Liver (tissue), 9 donors: ENCODE data around the gene ZNF326. TPM values are rescaled to one million over a fixed set of nuclear protein-coding genes. Genes with fewer than 3 reads are reported as not detected.

ENCODE experiments used
- DNase-seq: peaks from one replicate; pipeline ENCODE4 v3.0.0-alpha.2; 2017; ENCODE audit warnings: low spot score
- H3K27ac ChIP-seq, 2 donors: one replicate each; pipeline ENCODE4 v1.7.0; 2013; ENCODE audit warnings: inconsistent platforms in 2 of 2, low read length in 2 of 2, control low read depth in 1 of 2, low read depth in 1 of 2, mild to moderate bottlenecking in 1 of 2
- H3K27me3 ChIP-seq, 4 donors: one replicate each; pipeline versions ENCODE4 v1.6.1 to v1.7.0; 2013; ENCODE audit warnings: low read length in 3 of 4, inconsistent platforms in 1 of 4, mild to moderate bottlenecking in 1 of 4, moderate library complexity in 1 of 4; ENCODE audit not compliant: control insufficient read depth in 4 of 4, insufficient read depth in 4 of 4
- H3K36me3 ChIP-seq, 4 donors: one replicate each; pipeline versions ENCODE4 v1.6.1 to v1.7.0; 2013; ENCODE audit warnings: low read length in 3 of 4, mild to moderate bottlenecking in 3 of 4, low read depth in 1 of 4, moderate library complexity in 1 of 4; ENCODE audit not compliant: control insufficient read depth in 4 of 4, insufficient read depth in 3 of 4
- H3K4me1 ChIP-seq, 4 donors: one replicate each; pipeline versions ENCODE4 v1.6.1 to v1.7.0; 2013; ENCODE audit warnings: low read length in 3 of 4, mild to moderate bottlenecking in 3 of 4, moderate library complexity in 1 of 4; ENCODE audit not compliant: control insufficient read depth in 4 of 4, insufficient read depth in 4 of 4
- H3K4me3 ChIP-seq, 3 donors: one replicate each; pipeline versions ENCODE4 v1.6.1 to v1.7.0; 2013; ENCODE audit warnings: low read length in 3 of 3, control low read depth in 1 of 3, low read depth in 1 of 3, mild to moderate bottlenecking in 1 of 3
- H3K9ac ChIP-seq, 2 donors: one replicate each; pipeline ENCODE4 v1.7.0; 2013; ENCODE audit warnings: low read length in 2 of 2, mild to moderate bottlenecking in 2 of 2, moderate library complexity in 2 of 2, control low read depth in 1 of 2, low read depth in 1 of 2
- H3K9me3 ChIP-seq, 4 donors: one replicate each; pipeline versions ENCODE4 v1.6.1 to v1.7.0; 2013; ENCODE audit warnings: low read length in 3 of 4; ENCODE audit not compliant: control insufficient read depth in 4 of 4
- ATF3 ChIP-seq: IDR thresholded peaks from 2 replicates; pipeline ENCODE4 v1.6.1; 2016; ENCODE audit warnings: antibody characterized with exemption
- EGR1 ChIP-seq, 2 donors: IDR thresholded peaks; 2 replicates each; pipeline ENCODE4 v1.6.1; 2016 to 2018; ENCODE audit warnings: antibody characterized with exemption in 2 of 2, low read depth in 2 of 2
- FOXA1 ChIP-seq: IDR thresholded peaks from 2 replicates; pipeline ENCODE4 v1.6.1; 2016; ENCODE audit warnings: antibody characterized with exemption
- FOXA2 ChIP-seq: IDR thresholded peaks from 2 replicates; pipeline ENCODE4 v1.6.1; 2016; ENCODE audit warnings: antibody characterized with exemption
- GABPA ChIP-seq, 2 donors: IDR thresholded peaks in 1 of 2; conservative IDR thresholded peaks in 1 of 2; 2 replicates each; pipeline ENCODE4 v1.6.1; 2016; ENCODE audit warnings: antibody characterized with exemption in 2 of 2, mild to moderate bottlenecking in 1 of 2, moderate library complexity in 1 of 2
- HNF4A ChIP-seq, 2 donors: conservative IDR thresholded peaks; 2 replicates each; pipeline ENCODE4 v1.6.1; 2016; ENCODE audit warnings: antibody characterized with exemption in 2 of 2, mild to moderate bottlenecking in 2 of 2
- HNF4G ChIP-seq: IDR thresholded peaks from 2 replicates; pipeline ENCODE4 v1.6.1; 2016; ENCODE audit warnings: antibody characterized with exemption
- MAX ChIP-seq: IDR thresholded peaks from 2 replicates; pipeline ENCODE4 v1.6.1; 2016; ENCODE audit warnings: antibody characterized with exemption
- RAD21 ChIP-seq, 2 donors: IDR thresholded peaks; 2 replicates each; pipeline ENCODE4 v1.6.1; 2016; ENCODE audit warnings: antibody characterized with exemption in 2 of 2, mild to moderate bottlenecking in 2 of 2
- REST ChIP-seq: IDR thresholded peaks from 2 replicates; pipeline ENCODE4 v1.6.1; 2016; ENCODE audit warnings: antibody characterized with exemption, mild to moderate bottlenecking
- RXRA ChIP-seq, 2 donors: IDR thresholded peaks; 2 replicates each; pipeline ENCODE4 v1.6.1; 2017 to 2018; ENCODE audit warnings: antibody characterized with exemption in 2 of 2, mild to moderate bottlenecking in 1 of 2
- SP1 ChIP-seq: IDR thresholded peaks from 2 replicates; pipeline ENCODE4 v1.6.1; 2018; ENCODE audit warnings: antibody characterized with exemption, mild to moderate bottlenecking
- TAF1 ChIP-seq: conservative IDR thresholded peaks from 2 replicates; pipeline ENCODE4 v1.6.1; 2016; ENCODE audit warnings: antibody characterized with exemption, mild to moderate bottlenecking
- YY1 ChIP-seq: IDR thresholded peaks from 2 replicates; pipeline ENCODE4 v1.6.1; 2016; ENCODE audit warnings: antibody characterized with exemption, mild to moderate bottlenecking
- WGBS: extraction: QIAGEN DNeasy Blood & Tissue Kit; methylation state at CpG from one replicate; pipeline ENCODE4 v1.1.7; 2013; 5-methylcytosine and 5-hydroxymethylcytosine counted together
- polyA plus RNA-seq, 2 donors: library from polyadenylated mRNA; stranded (reverse) in 1 of 2; unstranded in 1 of 2; fragments of 200-250 nt in 1 of 2; fragments of >200 nt in 1 of 2; fragmentation: Nextera tagmentation in 1 of 2; extraction: Ambion mirVana in 1 of 2; gene quantifications; one replicate each; pipeline versions ENCODE4 v1.2.1 to v1.2.3, GENCODE V29; 2013 to 2015
- total RNA-seq, 2 donors: library from RNA; depleted of rRNA; stranded (reverse); fragments of >200 nt; gene quantifications; one replicate each; pipeline ENCODE4 v1.2.3, GENCODE V29; 2014
- TF ChIP-seq, protein P1 (sequence below): IDR thresholded peaks from 2 replicates; pipeline ENCODE4 v1.6.1; 2016; ENCODE audit warnings: antibody characterized with exemption
- TF ChIP-seq, protein P2 (sequence below): fragments of 150-350 bp; IDR thresholded peaks from 2 replicates; pipeline ENCODE4 v1.5.1; 2017; ENCODE audit warnings: improper control_type of control experiment, low read depth, low read length; ENCODE audit not compliant: missing input control
- donor health status: healthy.
- donor health status: healthy.
- donor health status: healthy.
- donor health status: healthy.
- donor health status: healthy.

The ZNF326 gene
- total and polyA plus RNA-seq, 4 donors = 6.5 to 14.6 (median 10.9) TPM

DNA sequence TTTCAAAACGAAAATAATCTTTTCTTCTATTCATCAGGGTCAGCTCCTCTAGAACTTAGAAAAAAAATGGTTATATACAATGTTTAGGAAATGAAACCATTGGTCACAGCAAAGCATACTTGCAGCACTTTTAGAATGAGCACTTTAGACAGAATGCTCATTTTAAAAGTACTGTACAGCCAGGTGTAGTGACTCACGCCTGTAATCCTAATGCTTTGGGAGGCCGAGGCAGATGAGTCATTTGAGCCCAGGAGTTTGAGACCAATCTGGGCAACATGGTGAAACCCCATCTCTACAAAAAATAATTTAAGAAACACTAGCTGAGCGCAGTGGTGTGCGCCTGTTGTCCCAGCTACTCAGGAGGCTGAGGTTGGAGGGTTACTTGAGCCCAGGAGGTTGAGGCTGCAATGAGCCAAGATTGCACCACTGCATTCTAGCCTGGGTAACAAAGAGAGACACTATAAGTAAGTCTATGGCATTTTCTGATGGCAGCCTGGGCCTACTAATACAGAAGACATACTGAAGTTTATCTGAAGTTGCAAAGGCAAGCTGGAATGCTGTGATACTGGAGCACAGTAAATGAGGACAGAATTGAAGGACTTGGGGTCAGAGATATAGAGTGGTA lies 48.9 kb upstream of the ZNF326 start:
- no peaks in the 10 kb centered on the region for H3K36me3 ChIP-seq
- WGBS = 92% methylated on average over 5 of the region's 5 CpGs
- no peak for TF ChIP-seq ATF3
- no peak for TF ChIP-seq HNF4A (conservative IDR thresholded peaks at IDR 0.05)
- TF ChIP-seq, protein P1, sequence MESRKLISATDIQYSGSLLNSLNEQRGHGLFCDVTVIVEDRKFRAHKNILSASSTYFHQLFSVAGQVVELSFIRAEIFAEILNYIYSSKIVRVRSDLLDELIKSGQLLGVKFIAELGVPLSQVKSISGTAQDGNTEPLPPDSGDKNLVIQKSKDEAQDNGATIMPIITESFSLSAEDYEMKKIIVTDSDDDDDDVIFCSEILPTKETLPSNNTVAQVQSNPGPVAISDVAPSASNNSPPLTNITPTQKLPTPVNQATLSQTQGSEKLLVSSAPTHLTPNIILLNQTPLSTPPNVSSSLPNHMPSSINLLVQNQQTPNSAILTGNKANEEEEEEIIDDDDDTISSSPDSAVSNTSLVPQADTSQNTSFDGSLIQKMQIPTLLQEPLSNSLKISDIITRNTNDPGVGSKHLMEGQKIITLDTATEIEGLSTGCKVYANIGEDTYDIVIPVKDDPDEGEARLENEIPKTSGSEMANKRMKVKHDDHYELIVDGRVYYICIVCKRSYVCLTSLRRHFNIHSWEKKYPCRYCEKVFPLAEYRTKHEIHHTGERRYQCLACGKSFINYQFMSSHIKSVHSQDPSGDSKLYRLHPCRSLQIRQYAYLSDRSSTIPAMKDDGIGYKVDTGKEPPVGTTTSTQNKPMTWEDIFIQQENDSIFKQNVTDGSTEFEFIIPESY = no peak
- no peak for TF ChIP-seq MAX
- TF ChIP-seq, protein P2, sequence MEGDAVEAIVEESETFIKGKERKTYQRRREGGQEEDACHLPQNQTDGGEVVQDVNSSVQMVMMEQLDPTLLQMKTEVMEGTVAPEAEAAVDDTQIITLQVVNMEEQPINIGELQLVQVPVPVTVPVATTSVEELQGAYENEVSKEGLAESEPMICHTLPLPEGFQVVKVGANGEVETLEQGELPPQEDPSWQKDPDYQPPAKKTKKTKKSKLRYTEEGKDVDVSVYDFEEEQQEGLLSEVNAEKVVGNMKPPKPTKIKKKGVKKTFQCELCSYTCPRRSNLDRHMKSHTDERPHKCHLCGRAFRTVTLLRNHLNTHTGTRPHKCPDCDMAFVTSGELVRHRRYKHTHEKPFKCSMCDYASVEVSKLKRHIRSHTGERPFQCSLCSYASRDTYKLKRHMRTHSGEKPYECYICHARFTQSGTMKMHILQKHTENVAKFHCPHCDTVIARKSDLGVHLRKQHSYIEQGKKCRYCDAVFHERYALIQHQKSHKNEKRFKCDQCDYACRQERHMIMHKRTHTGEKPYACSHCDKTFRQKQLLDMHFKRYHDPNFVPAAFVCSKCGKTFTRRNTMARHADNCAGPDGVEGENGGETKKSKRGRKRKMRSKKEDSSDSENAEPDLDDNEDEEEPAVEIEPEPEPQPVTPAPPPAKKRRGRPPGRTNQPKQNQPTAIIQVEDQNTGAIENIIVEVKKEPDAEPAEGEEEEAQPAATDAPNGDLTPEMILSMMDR = no peak
- no peak for TF ChIP-seq EGR1 (IDR thresholded peaks at IDR 0.05; ENCODE audit: low read depth in 2 of 2)
- TF ChIP-seq GABPA (IDR thresholded peaks at IDR 0.05 in 1 of 2, conservative IDR thresholded peaks at IDR 0.05 in 1 of 2) = no peak
- no peak for TF ChIP-seq REST
- TF ChIP-seq YY1 = no peak
- no peak for TF ChIP-seq HNF4G
- TF ChIP-seq SP1 = no peak
- no peak for TF ChIP-seq FOXA1
- TF ChIP-seq RXRA (IDR thresholded peaks at IDR 0.05) = no peak
- no peak for TF ChIP-seq RAD21 (IDR thresholded peaks at IDR 0.05)
- H3K4me1 ChIP-seq = peaks cover 10 to 21% (median 19%) of the 10 kb centered on the region in 4 donors
- no peak overlapping the region for H3K27ac ChIP-seq
- no peak overlapping the region for H3K9ac ChIP-seq
- no peak overlapping the region for H3K4me3 ChIP-seq
- no peaks in the 10 kb centered on the region for H3K9me3 ChIP-seq
- H3K27me3 ChIP-seq = no peaks in the 10 kb centered on the region
- DNase-seq = no peak

DNA sequence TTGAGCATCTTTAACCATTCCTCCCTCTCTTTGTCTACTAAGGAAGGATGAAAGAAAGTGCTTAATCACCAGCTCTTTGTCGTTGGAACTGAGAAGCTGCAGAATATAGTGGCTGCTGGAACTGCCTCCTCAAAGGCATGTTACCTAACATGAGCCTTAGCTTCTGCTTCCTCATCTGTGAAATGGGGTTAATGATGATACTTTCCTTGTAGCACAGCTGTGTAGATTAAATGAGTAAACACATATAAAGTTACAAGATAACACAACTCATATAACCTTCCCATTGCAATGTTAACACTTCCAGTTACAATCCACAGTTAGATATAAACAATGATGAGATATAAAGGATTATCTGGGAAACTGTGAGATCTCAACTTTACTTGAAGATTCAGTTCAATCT lies 48.4 kb upstream of the ZNF326 start:
- DNase-seq = no peak
- Histone ChIP-seq H3K9me3 (no peaks in the 10 kb centered on the region), H3K36me3 (no peaks in the 10 kb centered on the region), H3K27me3 (no peaks in the 10 kb centered on the region), H3K4me3 (no peak overlapping the region), H3K9ac (no peak overlapping the region), H3K27ac (no peak overlapping the region), H3K4me1 (peaks cover 10 to 21% (median 19%) of the 10 kb centered on the region in 4 donors)
- TF ChIP-seq GABPA (IDR thresholded peaks at IDR 0.05 in 1 of 2, conservative IDR thresholded peaks at IDR 0.05 in 1 of 2) = no peak
- TF ChIP-seq, protein P1 = no peak
- TF ChIP-seq FOXA1 = no peak
- TF ChIP-seq REST = no peak
- TF ChIP-seq FOXA2 = no peak
- no peak for TF ChIP-seq YY1
- TF ChIP-seq SP1 = no peak
- TF ChIP-seq ATF3 = no peak
- TF ChIP-seq TAF1 = no peak
- WGBS = 52% methylated on average over 1 of the region's 1 CpG
